Measurements from ENCODE around the gene EDAR. TPM values are rescaled to one million over a fixed set of nuclear protein-coding genes. Genes with fewer than 3 reads are reported as not detected.

The EDAR gene
- total RNA-seq (2013): not detected
- polyA plus RNA-seq (not detected), polyA minus RNA-seq (not detected in 2 replicates), total RNA-seq (0 to 0.90 (median 0) reads per million in 11 experiments)

GRCh38 chr2:108988796-108989713, at the start of gene EDAR:
Gene EDAR (minus strand): TSS chr2:108989220. CDS start chr2:108931014, 58,206 bp downstream.
- Mint-ChIP-seq H3K4me1 (no peaks in the 10 kb centered on the region), H3K36me3 (no peaks in the 10 kb centered on the region), H3K4me3 (peak within 1 kb of the TSS in 1 of 2 donors; percentile 31), H3K27ac (no peak within 1 kb of the TSS), H3K27me3 (ENCODE audit: low read depth in 3 of 3) (peaks cover 2 to 10% (median 4%) of the 10 kb centered on the region in 3 donors), H3K9me3 (no peaks in the 10 kb centered on the region)
- WGBS (ENCODE audit: insufficient coverage): 65% methylated on average over 12 of the region's 20 CpGs
- Histone ChIP-seq H3K36me3 (replicated peaks in 1 of 2; ENCODE audit: control insufficient read depth in 1 of 2, insufficient read depth in 2 of 2, low read length in 2 of 2) (no peaks in the 10 kb centered on the region), H2AFZ (ENCODE audit: insufficient read depth, low read depth, low read length, poor library complexity, severe bottlenecking) (no peak within 1 kb of the TSS), H3K4me2 (replicated peaks; ENCODE audit: extremely low read depth, low read length, poor library complexity, severe bottlenecking) (no peak within 1 kb of the TSS), H3K27me3 (ENCODE audit: control insufficient read depth in 2 of 2, insufficient read depth in 2 of 2, low read length in 2 of 2) (no peaks in the 10 kb centered on the region), H3K9me3 (replicated peaks in 1 of 2; ENCODE audit: control insufficient read depth in 1 of 2, insufficient read depth in 1 of 2, low read length in 2 of 2) (no peaks in the 10 kb centered on the region), H3K9ac (ENCODE audit: insufficient read depth, low read length, poor library complexity, severe bottlenecking) (no peak within 1 kb of the TSS), H4K20me1 (ENCODE audit: insufficient read depth, low read length) (no peaks in the 10 kb centered on the region), H3K4me3 (replicated peaks in 1 of 3; ENCODE audit: low read depth in 2 of 3, low read length in 3 of 3) (no peak within 1 kb of the TSS), H3K27ac (ENCODE audit: low read depth in 1 of 2, low read length in 2 of 2) (no peak within 1 kb of the TSS), H3K4me1 (ENCODE audit: control insufficient read depth in 1 of 2, insufficient read depth in 2 of 2, low read length in 2 of 2) (no peaks in the 10 kb centered on the region), H3K79me2 (ENCODE audit: insufficient read depth, low read length) (no peaks in the 10 kb centered on the region)
- DNase-seq: no peak
- intact Hi-C loops (cut with micrococcal nuclease): no loop called here
- TF ChIP-seq CTCF (IDR thresholded peaks at IDR 0.05): no peak

- Histone ChIP-seq H3K9me3 (replicated peaks in 1 of 2; ENCODE audit: control insufficient read depth in 1 of 2, insufficient read depth in 1 of 2, low read length in 2 of 2) (no peaks in the 10 kb centered on the region), H3K9ac (ENCODE audit: insufficient read depth, low read length, poor library complexity, severe bottlenecking) (no peak overlapping the region), H3K27ac (ENCODE audit: low read depth in 1 of 2, low read length in 2 of 2) (no peak overlapping the region), H3K4me2 (replicated peaks; ENCODE audit: extremely low read depth, low read length, poor library complexity, severe bottlenecking) (no peak overlapping the region), H3K4me3 (replicated peaks in 1 of 3; ENCODE audit: low read depth in 2 of 3, low read length in 3 of 3) (no peak overlapping the region), H3K4me1 (ENCODE audit: control insufficient read depth in 1 of 2, insufficient read depth in 2 of 2, low read length in 2 of 2) (peaks cover 16 to 18% of the 10 kb centered on the region in 2 donors), H3K79me2 (ENCODE audit: insufficient read depth, low read length) (no peaks in the 10 kb centered on the region), H3K36me3 (replicated peaks in 1 of 2; ENCODE audit: control insufficient read depth in 1 of 2, insufficient read depth in 2 of 2, low read length in 2 of 2) (no peaks in the 10 kb centered on the region), H4K20me1 (ENCODE audit: insufficient read depth, low read length) (no peaks in the 10 kb centered on the region), H3K27me3 (ENCODE audit: control insufficient read depth in 2 of 2, insufficient read depth in 2 of 2, low read length in 2 of 2) (no peaks in the 10 kb centered on the region), H2AFZ (ENCODE audit: insufficient read depth, low read depth, low read length, poor library complexity, severe bottlenecking) (no peak overlapping the region)
- no peak for TF ChIP-seq CTCF (IDR thresholded peaks at IDR 0.05)
- Mint-ChIP-seq H3K27me3 (ENCODE audit: low read depth in 3 of 3) (peaks cover 2 to 5% (median 3%) of the 10 kb centered on the region in 3 donors), H3K27ac (no peak overlapping the region), H3K36me3 (no peaks in the 10 kb centered on the region), H3K4me3 (no peak overlapping the region), H3K4me1 (peaks cover 23% of the 10 kb centered on the region), H3K9me3 (peaks cover 0 to 2% (median 0%) of the 10 kb centered on the region in 7 donors)
- intact Hi-C loops (cut with micrococcal nuclease): no loop called here
- 97% methylated on average over 5 of the region's 6 CpGs for WGBS (ENCODE audit: insufficient coverage)
- no peak for DNase-seq
Measured at GRCh38 chr2:109033171-109033570, 44.2 kb upstream of the EDAR start.
